ENCODE data around the gene EHBP1.

EHBP1 gene

DNA sequence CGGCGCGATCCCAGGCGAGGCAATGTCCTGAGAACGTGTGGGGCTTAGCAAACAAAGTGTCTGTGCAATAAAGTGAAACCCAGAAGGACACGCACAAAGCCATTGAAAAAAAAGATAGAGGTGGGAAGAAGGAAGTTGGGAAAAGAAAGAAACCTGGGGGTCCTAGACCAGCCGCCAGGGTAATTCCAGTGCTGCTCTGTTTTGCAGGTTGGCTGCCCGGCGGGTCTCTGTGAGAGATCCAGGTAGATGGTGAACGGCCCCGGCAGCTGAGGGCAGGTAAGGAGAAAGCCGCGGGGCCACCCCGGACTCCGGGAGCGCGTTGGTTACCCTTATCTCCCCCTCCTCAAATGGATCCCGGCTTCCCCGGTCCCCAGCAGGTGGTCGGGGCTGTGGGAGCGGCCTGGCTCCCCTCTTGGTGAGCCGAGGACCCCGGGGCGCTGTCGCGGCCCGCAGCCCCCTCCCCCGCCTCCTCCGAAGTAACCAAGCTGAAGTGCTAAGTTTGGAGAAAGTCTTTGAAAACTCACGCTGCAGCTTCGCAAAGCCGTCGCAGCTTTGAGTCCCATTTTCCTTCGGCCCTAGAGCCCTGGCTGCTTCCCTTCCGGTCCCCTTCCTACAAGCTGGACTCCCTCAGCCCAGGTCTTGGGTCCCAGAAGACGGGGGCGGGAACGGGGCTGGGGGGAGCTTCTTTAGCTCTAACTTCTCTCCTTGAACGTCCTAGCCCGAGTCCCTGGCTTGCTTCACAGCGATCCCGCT lies 345.7 kb downstream of the EHBP1 start:
- no peak for DNase-seq (ENCODE audit: low read depth in 2 of 2)

DNA sequence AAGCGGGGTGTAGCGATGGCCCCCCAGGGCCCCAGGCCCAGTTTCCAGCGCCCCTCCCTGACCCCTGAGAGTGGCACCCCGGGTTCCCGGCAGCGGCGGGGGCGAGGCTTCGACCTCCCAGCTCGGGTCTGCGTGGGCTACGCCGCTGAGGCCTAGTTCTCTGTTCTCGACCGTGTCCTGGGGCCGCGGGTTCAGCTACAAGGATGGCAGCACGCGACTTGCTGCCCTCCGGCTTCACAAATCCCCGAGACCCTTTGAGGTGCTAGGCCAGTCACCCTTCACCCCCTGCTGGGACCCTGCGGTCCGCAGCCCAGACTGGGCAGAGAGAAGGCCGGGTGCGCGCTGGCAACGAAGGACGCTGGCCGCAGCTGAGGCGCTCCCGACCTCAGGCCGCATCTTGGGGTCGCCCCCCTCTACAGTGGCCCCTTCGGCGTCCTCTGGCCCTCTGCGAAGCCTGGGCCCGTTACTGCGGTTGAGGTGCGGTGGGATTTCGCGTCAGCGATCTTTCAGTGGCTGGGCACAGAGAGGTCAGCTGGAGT lies 346.4 kb downstream of the EHBP1 start:
- DNase-seq (ENCODE audit: low read depth in 2 of 2), result no peak

GRCh38 chr2:63052411-63053080 lies 347.0 kb downstream of the EHBP1 start:
- no peak for DNase-seq (ENCODE audit: low read depth in 2 of 2)

DNA sequence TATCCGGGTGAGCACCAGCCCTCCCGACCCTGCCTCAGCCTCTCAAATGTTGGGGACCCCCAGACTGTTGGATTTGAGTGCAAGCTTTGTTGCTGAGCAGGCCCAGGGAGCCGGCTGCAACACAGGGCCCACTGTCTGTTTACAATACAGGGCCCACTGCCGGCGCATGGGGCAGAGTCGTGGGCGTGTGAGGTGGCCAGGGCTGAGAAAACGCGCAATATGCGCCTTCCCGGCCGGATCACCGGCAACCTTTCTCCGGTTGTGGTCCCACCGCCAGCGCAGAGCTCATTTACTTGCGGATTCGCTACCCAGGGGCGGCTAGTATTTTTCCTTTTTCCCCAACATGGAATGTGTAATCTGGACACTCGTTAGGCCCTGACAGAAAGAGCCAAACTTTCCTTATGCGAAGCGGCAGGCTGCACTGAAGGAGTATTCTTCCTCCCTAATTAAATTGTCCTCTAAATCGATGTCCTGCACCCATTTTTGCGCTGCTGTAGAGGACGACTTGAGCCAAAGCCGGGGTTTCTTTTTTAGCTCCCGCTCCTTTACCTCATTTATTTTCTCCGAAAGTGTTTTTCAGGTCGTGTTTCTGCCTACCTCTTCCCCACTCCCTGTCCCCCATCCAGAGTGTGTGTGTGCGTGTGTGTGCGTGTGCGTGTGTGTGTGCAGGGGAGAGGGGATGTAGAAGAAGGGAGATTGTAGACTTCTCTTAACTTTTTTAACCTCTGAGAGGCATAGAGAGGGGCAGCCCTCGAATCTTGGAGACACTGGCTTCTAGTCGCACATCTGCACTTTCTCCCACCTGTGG lies 347.8 kb downstream of the EHBP1 start:
- no peak for DNase-seq (ENCODE audit: low read depth in 2 of 2)

DNA sequence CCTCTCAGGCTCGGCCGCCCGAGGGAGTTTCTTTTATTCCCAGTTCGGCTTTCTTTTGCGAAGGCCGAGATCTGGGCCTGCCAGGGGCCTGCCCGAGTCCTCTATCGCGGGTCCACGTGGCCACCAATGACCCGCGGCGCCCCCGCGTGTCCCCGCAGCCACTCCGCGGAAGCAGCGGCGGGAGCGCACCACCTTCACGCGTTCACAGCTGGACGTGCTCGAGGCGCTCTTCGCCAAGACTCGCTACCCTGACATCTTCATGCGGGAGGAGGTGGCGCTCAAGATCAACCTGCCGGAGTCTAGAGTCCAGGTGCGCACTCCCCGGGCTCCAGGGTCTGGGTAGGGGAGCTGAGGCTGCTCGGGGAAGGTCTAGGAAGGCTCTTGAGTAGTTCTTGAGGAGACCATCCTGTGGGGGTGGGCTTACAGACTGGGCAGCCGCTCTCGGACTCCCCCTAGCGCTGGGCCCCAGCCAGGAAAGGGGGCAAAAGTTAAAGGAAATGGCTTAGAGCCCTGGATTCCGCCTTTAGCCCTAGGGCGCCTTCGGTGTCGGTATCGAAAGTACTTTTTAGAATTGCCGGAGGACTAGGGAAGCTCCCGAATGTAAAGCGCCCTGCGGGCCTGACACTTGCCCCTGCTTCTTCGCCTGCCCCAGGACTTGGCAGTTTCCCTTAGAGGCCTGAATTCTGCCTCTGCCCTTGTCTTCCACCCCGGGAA lies 348.5 kb downstream of the EHBP1 start:
- DNase-seq (ENCODE audit: low read depth in 2 of 2), result no peak

- DNase-seq (ENCODE audit: low read depth in 2 of 2), result no peak
These were observed 349.3 kb downstream of the EHBP1 start for GRCh38 chr2:63054841-63055225.

- no peak for DNase-seq (ENCODE audit: low read depth in 2 of 2)
These were observed 350.0 kb downstream of the EHBP1 start for GRCh38 chr2:63055226-63056106.

- no peak for DNase-seq (ENCODE audit: low read depth in 2 of 2)
These were observed 350.9 kb downstream of the EHBP1 start for GRCh38 chr2:63056107-63057050.

GRCh38 chr2:63057249-63058143 lies 352.0 kb downstream of the EHBP1 start:
- DNase-seq (ENCODE audit: low read depth in 2 of 2), result no peak

DNA sequence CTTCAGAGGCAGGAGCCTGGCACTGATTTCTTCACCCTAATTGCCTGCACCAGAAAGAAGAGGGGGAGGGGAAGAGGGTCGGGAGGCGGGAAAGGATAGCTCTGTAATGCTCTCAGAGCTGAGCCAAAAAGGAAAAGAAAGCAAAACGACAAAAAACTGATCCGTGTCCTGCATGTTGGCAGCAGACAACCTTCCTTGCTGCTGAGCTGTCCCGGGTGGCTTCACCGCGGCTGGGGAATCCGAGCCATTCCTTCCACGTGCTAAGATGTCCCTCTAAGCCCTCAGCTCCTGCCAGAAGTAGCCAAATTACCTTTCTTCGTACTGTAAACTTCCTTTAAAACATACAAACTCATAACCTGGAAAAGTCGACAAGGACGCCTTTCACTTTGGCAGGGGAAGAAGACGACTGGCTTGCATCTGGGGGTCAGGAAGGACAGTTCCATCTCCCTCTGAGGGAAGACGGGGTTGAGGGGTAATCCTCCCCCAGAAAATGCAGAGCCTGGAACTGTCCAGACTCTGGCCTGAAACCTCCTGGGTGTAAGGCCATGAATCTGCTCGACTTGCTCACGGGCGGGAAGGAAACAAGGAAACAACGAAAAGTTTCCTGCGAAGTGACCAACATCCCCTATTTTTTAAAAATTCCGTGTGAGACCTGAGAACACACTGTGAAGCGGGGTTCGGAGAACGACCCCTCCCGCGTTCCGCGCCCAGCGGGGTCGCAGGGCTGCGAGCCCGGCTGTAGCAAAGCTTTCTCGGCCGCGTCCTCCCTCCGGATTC lies 352.8 kb downstream of the EHBP1 start:
- no peak for DNase-seq (ENCODE audit: low read depth in 2 of 2)

GRCh38 chr2:63058921-63059792 lies 353.6 kb downstream of the EHBP1 start:
- DNase-seq (ENCODE audit: low read depth in 2 of 2), result no peak

- DNase-seq (ENCODE audit: low read depth in 2 of 2), result no peak
These were observed 354.4 kb downstream of the EHBP1 start for GRCh38 chr2:63059793-63060471.

- DNase-seq (ENCODE audit: low read depth in 2 of 2), result no peak
These were observed 355.0 kb downstream of the EHBP1 start for GRCh38 chr2:63060472-63060991.

GRCh38 chr2:63064197-63064596 lies 358.7 kb downstream of the EHBP1 start:
- DNase-seq (ENCODE audit: low read depth in 2 of 2), result no peak

DNA sequence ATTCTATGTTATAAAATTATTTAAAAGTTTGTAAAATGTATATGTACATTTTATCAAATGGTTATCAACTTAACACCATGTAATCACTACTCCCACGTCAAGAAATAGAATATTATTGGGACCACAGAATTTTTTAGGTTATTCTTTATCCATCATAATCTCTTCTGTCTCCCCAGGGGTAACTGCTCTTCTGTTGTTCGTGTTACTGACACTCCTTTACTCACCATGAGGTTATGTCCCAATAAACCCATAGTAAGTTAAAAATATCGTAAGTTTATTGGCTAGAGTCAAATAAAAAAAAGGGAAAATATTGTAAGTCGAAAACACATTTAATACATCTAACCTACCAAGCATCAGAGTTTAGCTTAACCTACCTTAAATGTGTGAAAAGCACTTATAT lies 359.1 kb downstream of the EHBP1 start:
- no peak for DNase-seq (ENCODE audit: low read depth in 2 of 2)

DNA sequence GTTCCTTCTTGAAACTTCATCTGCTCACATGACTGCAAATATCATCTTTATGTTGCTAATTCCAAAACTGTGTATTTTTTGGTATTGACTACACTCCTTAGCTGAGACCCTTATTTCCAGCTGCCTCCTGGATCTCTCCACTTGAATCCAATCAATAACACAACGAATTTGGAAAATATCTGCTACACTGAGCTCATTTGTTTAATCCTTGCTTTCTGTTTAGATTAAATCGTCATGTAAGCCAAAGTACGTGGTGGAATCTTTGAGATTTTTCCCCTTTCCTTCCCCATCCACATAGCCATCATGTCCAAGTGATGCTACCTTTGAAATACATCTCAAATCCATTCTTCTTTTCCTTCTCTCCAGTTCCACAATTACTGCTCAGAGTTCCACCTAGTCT lies 360.8 kb downstream of the EHBP1 start:
- DNase-seq (ENCODE audit: low read depth in 2 of 2), result no peak

All from stimulated activated CD4-positive, alpha-beta T cell treated with anti-CD3 and anti-CD28 coated beads, Interleukin-15, amount 100 ng/mL, for 48 hours (primary cell).